Activated T-helper 2 cell treated with anti-CD3 and anti-CD28 coated beads, Interferon-gamma antibody, Interleukin-2, Interleukin-4, amounts not matched to agents 10 μg/mL and 5 μg/mL and 100 μg/mL, durations not matched to agents 14 hours and 24 hours and 36 hours (primary cell): ENCODE data around the gene DGKD. TPM values are rescaled to one million over a fixed set of nuclear protein-coding genes. Genes with fewer than 3 reads are reported as not detected.

Source experiments
- DNase-seq: peaks from one replicate; pipeline ENCODE4 v3.0.0; 2021; ENCODE audit warnings: low spot score
- H3K27ac Mint-ChIP-seq: one replicate; pipeline ENCODE4 v1.8.0; 2021; ENCODE audit warnings: mixed read lengths
- H3K27me3 Mint-ChIP-seq: one replicate; pipeline ENCODE4 v1.8.0; 2021; ENCODE audit warnings: low read depth, mixed read lengths
- H3K36me3 Mint-ChIP-seq: one replicate; pipeline ENCODE4 v1.8.0; 2021; ENCODE audit warnings: low read depth, mixed read lengths
- H3K4me1 Mint-ChIP-seq: one replicate; pipeline ENCODE4 v1.8.0; 2021; ENCODE audit warnings: low read depth, mixed read lengths
- H3K4me3 Mint-ChIP-seq: one replicate; pipeline ENCODE4 v1.8.0; 2021; ENCODE audit warnings: low read depth, mild to moderate bottlenecking, moderate library complexity, mixed read lengths
- H3K9me3 Mint-ChIP-seq: one replicate; pipeline ENCODE4 v1.8.0; 2021; ENCODE audit warnings: mixed read lengths
- intact Hi-C: fragments of 100-400 bp; cut with micrococcal nuclease; formaldehyde crosslinking; loops from one replicate; pipeline ENCODE4 v1.15.1; 2023
- total RNA-seq: library from RNA; stranded (reverse); gene quantifications from 2 replicates; pipeline ENCODE4 v1.2.3, GENCODE V29; 2022

The DGKD gene
- total RNA-seq, 1 donor from 2014 or later = 58.3 TPM

GRCh38 chr2:233400961-233401360 is 46.7 kb downstream of the DGKD start:
- Mint-ChIP-seq H3K4me3 (no peak overlapping the region), H3K9me3 (no peaks in the 10 kb centered on the region), H3K36me3 (peaks cover 39% of the 10 kb centered on the region), H3K27me3 (no peaks in the 10 kb centered on the region), H3K27ac (peak overlapping the region; percentile 80), H3K4me1 (peaks cover 39% of the 10 kb centered on the region)
- intact Hi-C loops = no loop called here
- DNase-seq = no peak

DNA sequence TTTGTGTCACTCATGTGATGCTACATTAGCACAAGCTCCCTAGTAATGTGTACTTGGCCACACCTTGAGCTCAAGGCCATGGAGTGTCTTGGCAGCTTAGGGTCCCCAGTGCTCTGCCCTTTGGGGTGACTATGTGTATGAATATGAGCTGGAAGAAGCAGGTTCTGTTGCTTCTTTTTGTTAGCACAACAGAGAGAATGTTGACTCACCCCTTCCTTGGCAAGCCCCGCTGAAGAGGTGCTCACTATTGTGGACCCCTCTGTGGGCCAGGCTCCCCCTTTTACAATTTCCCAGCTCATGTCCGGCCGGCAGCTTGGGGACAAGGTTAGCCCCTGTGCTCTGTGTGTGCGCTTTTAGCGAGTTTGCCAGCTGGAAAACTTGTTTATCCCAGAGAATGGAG is 48.1 kb downstream of the DGKD start:
- H3K27ac Mint-ChIP-seq = no peak overlapping the region
- intact Hi-C loops = no loop called here
- no peak overlapping the region for H3K4me3 Mint-ChIP-seq
- peaks cover 36% of the 10 kb centered on the region for H3K36me3 Mint-ChIP-seq
- no peaks in the 10 kb centered on the region for H3K9me3 Mint-ChIP-seq
- H3K4me1 Mint-ChIP-seq = peaks cover 41% of the 10 kb centered on the region
- no peaks in the 10 kb centered on the region for H3K27me3 Mint-ChIP-seq
- DNase-seq = no peak

DNA sequence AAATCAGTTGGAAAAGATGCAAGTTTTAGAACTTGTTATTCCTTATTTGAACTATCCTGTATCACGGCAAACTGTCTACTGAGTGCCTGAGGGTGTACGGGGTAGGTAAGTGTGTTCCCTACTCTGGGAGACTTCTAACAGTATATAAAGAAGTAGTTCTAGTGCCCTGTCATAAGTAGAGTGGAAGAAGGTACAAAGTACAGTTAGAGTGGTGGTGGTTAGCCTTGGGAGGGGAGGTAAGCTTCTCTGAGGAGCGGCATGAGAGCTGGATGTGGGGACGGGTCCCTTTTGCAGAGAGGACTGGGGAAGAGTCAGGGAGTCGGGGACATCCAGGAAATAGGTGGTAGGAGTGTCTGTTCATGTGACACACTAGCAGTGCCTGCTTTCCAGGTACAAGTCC is 48.5 kb downstream of the DGKD start:
- peak overlapping the region; percentile 21 for H3K27ac Mint-ChIP-seq
- H3K9me3 Mint-ChIP-seq = no peaks in the 10 kb centered on the region
- no peaks in the 10 kb centered on the region for H3K27me3 Mint-ChIP-seq
- H3K4me1 Mint-ChIP-seq = peaks cover 39% of the 10 kb centered on the region
- H3K36me3 Mint-ChIP-seq = peaks cover 32% of the 10 kb centered on the region
- no peak for DNase-seq
- intact Hi-C loops = no loop called here
- H3K4me3 Mint-ChIP-seq = no peak overlapping the region

DNA sequence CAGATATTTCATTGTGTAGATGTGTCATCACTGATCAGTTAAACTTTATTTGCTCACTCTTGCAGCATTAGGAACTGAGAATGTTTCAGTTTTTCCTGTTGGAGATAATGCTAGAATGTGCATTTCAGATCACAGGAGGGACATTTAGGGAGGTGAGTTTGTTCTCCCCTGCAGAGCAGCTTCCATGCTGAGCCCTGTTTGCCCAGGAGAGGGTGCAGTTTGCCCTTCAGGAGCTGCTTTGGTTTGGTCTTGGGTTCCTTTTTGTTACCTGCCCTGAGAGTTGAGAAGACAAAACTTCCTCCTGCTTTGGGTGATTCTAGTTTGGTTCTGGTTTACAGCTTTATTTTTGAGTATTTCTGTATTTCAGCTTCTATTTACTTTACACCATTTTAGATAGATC is 49.9 kb downstream of the DGKD start:
- no peaks in the 10 kb centered on the region for H3K27me3 Mint-ChIP-seq
- peaks cover 36% of the 10 kb centered on the region for H3K4me1 Mint-ChIP-seq
- no peaks in the 10 kb centered on the region for H3K9me3 Mint-ChIP-seq
- H3K27ac Mint-ChIP-seq = no peak overlapping the region
- H3K4me3 Mint-ChIP-seq = no peak overlapping the region
- peak; percentile 51 for DNase-seq
- peaks cover 28% of the 10 kb centered on the region for H3K36me3 Mint-ChIP-seq
- intact Hi-C loops = loop anchor here (1.0 kb wide), 1 partner anchor 39 kb away; no protein-coding TSS in a partner anchor

GRCh38 chr2:233406865-233407264 is 52.6 kb downstream of the DGKD start:
- H3K36me3 Mint-ChIP-seq = peaks cover 40% of the 10 kb centered on the region
- DNase-seq = no peak
- intact Hi-C loops = no loop called here
- H3K4me1 Mint-ChIP-seq = peaks cover 32% of the 10 kb centered on the region
- H3K27me3 Mint-ChIP-seq = no peaks in the 10 kb centered on the region
- no peak overlapping the region for H3K4me3 Mint-ChIP-seq
- H3K27ac Mint-ChIP-seq = peak overlapping the region; percentile 37
- peaks cover 14% of the 10 kb centered on the region for H3K9me3 Mint-ChIP-seq

DNA sequence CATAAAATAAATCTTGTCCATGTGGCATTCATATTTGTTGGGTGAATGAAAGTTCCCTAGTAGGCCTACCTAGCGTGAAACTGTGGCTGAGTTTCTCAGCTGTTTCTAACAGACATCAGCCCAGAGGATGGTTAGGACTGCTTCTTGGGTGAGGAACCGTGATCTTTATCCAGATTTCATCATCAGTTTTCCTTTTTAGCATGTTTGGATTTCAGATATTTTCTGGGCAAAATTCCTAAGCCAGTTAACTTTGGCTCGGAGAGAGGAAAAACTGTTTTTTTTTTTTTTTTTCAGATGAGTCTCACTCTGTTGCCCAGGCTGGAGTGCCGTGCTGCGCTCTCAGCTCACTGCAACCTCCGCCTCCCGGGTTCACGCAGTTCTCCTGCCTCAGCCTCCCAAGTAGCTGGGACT is 53.5 kb downstream of the DGKD start:
- Mint-ChIP-seq H3K36me3 (peaks cover 46% of the 10 kb centered on the region), H3K27ac (no peak overlapping the region), H3K27me3 (no peaks in the 10 kb centered on the region), H3K4me1 (peaks cover 31% of the 10 kb centered on the region), H3K4me3 (no peak overlapping the region), H3K9me3 (peaks cover 22% of the 10 kb centered on the region)
- DNase-seq = no peak
- intact Hi-C loops = no loop called here

- intact Hi-C loops = no loop called here
- no peak for DNase-seq
- H3K4me3 Mint-ChIP-seq = no peak overlapping the region
- peaks cover 26% of the 10 kb centered on the region for H3K9me3 Mint-ChIP-seq
- H3K4me1 Mint-ChIP-seq = peaks cover 37% of the 10 kb centered on the region
- H3K36me3 Mint-ChIP-seq = peaks cover 53% of the 10 kb centered on the region
- no peak overlapping the region for H3K27ac Mint-ChIP-seq
- H3K27me3 Mint-ChIP-seq = no peaks in the 10 kb centered on the region
Observed at GRCh38 chr2:233408366-233409285, 54.3 kb downstream of the DGKD start.

- no peaks in the 10 kb centered on the region for H3K27me3 Mint-ChIP-seq
- H3K36me3 Mint-ChIP-seq = peaks cover 56% of the 10 kb centered on the region
- intact Hi-C loops = no loop called here
- H3K9me3 Mint-ChIP-seq = peaks cover 26% of the 10 kb centered on the region
- H3K27ac Mint-ChIP-seq = peak overlapping the region; percentile 18
- no peak overlapping the region for H3K4me3 Mint-ChIP-seq
- no peak for DNase-seq
- H3K4me1 Mint-ChIP-seq = peaks cover 37% of the 10 kb centered on the region
Observed at GRCh38 chr2:233409286-233409991, 55.1 kb downstream of the DGKD start.

GRCh38 chr2:233410196-233410760 is 56.0 kb downstream of the DGKD start:
- Mint-ChIP-seq H3K9me3 (peaks cover 26% of the 10 kb centered on the region), H3K27ac (no peak overlapping the region), H3K27me3 (no peaks in the 10 kb centered on the region), H3K4me3 (no peak overlapping the region), H3K36me3 (peaks cover 56% of the 10 kb centered on the region), H3K4me1 (peaks cover 41% of the 10 kb centered on the region)
- DNase-seq = no peak
- intact Hi-C loops = loop anchor here (10.0 kb wide), 1 partner anchor 135 kb away; no protein-coding TSS in a partner anchor

DNA sequence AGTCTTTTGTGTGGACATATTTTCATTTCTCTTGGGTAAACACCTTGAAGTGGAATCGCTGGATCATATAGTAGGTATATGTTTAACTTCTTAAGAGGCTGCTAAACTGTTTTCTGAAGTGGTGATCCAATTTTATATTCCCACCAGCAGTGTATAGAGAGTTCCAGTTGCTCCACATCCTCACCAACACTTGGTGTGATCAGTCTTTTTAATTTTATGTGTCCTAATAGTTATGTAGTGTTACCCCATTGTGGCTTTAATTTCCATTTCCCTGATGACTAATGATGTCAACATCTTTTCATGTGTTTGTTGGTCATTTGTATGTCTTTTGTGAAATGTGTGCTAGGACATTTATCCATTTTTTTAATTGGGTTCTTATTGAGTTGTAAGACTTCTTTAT is 56.9 kb downstream of the DGKD start:
- intact Hi-C loops = loop anchor here (10.0 kb wide), 1 partner anchor 136 kb away; no protein-coding TSS in a partner anchor
- Mint-ChIP-seq H3K36me3 (peaks cover 58% of the 10 kb centered on the region), H3K4me3 (no peak overlapping the region), H3K4me1 (peaks cover 47% of the 10 kb centered on the region), H3K9me3 (peaks cover 26% of the 10 kb centered on the region), H3K27me3 (no peaks in the 10 kb centered on the region), H3K27ac (no peak overlapping the region)
- DNase-seq = no peak

- no peak for DNase-seq
- intact Hi-C loops = loop anchor here (10.0 kb wide), 1 partner anchor 138 kb away; no protein-coding TSS in a partner anchor
- Mint-ChIP-seq H3K36me3 (peaks cover 59% of the 10 kb centered on the region), H3K9me3 (peaks cover 26% of the 10 kb centered on the region), H3K4me3 (no peak overlapping the region), H3K4me1 (peaks cover 52% of the 10 kb centered on the region), H3K27ac (no peak overlapping the region), H3K27me3 (no peaks in the 10 kb centered on the region)
Observed at GRCh38 chr2:233412405-233412804, 58.1 kb downstream of the DGKD start.

GRCh38 chr2:233413046-233413445 is 58.8 kb downstream of the DGKD start:
- no peaks in the 10 kb centered on the region for H3K27me3 Mint-ChIP-seq
- peaks cover 62% of the 10 kb centered on the region for H3K36me3 Mint-ChIP-seq
- peaks cover 26% of the 10 kb centered on the region for H3K9me3 Mint-ChIP-seq
- no peak for DNase-seq
- peaks cover 55% of the 10 kb centered on the region for H3K4me1 Mint-ChIP-seq
- H3K4me3 Mint-ChIP-seq = no peak overlapping the region
- H3K27ac Mint-ChIP-seq = no peak overlapping the region
- intact Hi-C loops = loop anchor here (10.0 kb wide), 1 partner anchor 138 kb away; no protein-coding TSS in a partner anchor
